ENCODE measurements around the gene IPO7.

- TF ChIP-seq POLR2A (IDR thresholded peaks at IDR 0.05; ENCODE audit: low read length) = no peak
- TF ChIP-seq GATA1 (IDR thresholded peaks at IDR 0.05; ENCODE audit: low read depth, low read length) = no peak
Observed at GRCh38 chr11:9479899-9480298, 95.4 kb downstream of the IPO7 start.

All from erythroblast (primary cell).